NCI-H2196 (cell line): ENCODE measurements around the gene HBS1L.

Source experiments
- DNase-seq: peaks from one replicate; lab custom pipeline; 2025; ENCODE audit not compliant: unreplicated experiment; lab: John Stamatoyannopoulos, UW

HBS1L gene

GRCh38 chr6:134954272-134955000 is 100.2 kb downstream of the HBS1L start:
- no peak for DNase-seq

- no peak for DNase-seq
Measured at GRCh38 chr6:134951494-134952263, 102.9 kb downstream of the HBS1L start.

- DNase-seq, result no peak
Measured at GRCh38 chr6:134950482-134950881, 104.1 kb downstream of the HBS1L start.

- no peak for DNase-seq
Measured at GRCh38 chr6:134949927-134950326, 104.7 kb downstream of the HBS1L start, which contains the start of gene ALDH8A1. Gene ALDH8A1 (minus strand): TSS chr6:134950101. CDS start chr6:134950053, 48 bp downstream.

GRCh38 chr6:134948691-134949090 is 105.9 kb downstream of the HBS1L start:
- DNase-seq, result no peak

- no peak for DNase-seq
Measured at GRCh38 chr6:134948142-134948541, 106.5 kb downstream of the HBS1L start.

- no peak for DNase-seq
Measured at GRCh38 chr6:134945045-134945444, 109.6 kb downstream of the HBS1L start.

GRCh38 chr6:134943522-134944111 is 111.0 kb downstream of the HBS1L start:
- DNase-seq, result no peak

GRCh38 chr6:134938896-134939295 is 115.7 kb downstream of the HBS1L start:
- DNase-seq, result no peak

GRCh38 chr6:134937426-134937825 is 117.2 kb downstream of the HBS1L start:
- DNase-seq, result no peak

GRCh38 chr6:134936931-134937330 is 117.7 kb downstream of the HBS1L start:
- no peak for DNase-seq

GRCh38 chr6:134936476-134936875 is 118.1 kb downstream of the HBS1L start:
- no peak for DNase-seq

- DNase-seq, result no peak
Measured at GRCh38 chr6:134934793-134935485, 119.7 kb downstream of the HBS1L start.

GRCh38 chr6:134932535-134933470 is 121.8 kb downstream of the HBS1L start:
- DNase-seq, result no peak

- no peak for DNase-seq
Measured at GRCh38 chr6:134932098-134932497, 122.5 kb downstream of the HBS1L start.

GRCh38 chr6:134930463-134930862 is 124.2 kb downstream of the HBS1L start:
- DNase-seq, result no peak

- no peak for DNase-seq
Measured at GRCh38 chr6:134928151-134928900, 126.3 kb downstream of the HBS1L start.

GRCh38 chr6:134925800-134926199 is 128.8 kb downstream of the HBS1L start:
- no peak for DNase-seq

- DNase-seq, result no peak
Measured at GRCh38 chr6:134921721-134922261, 132.8 kb downstream of the HBS1L start.
